HUES48 (cell line): Measurements from ENCODE around the gene SAP30L.

Experiments used
- H3K27ac ChIP-seq: one replicate; pipeline ENCODE4 v1.7.0; 2013; ENCODE audit warnings: low read depth, low read length, inconsistent platforms
- H3K27me3 ChIP-seq: 2 replicates; pipeline ENCODE4 v1.6.1; 2013; ENCODE audit warnings: mild to moderate bottlenecking, low read length; ENCODE audit not compliant: control insufficient read depth, insufficient read depth
- H3K36me3 ChIP-seq: 2 replicates; pipeline ENCODE4 v1.6.1; 2013; ENCODE audit warnings: low read length; ENCODE audit not compliant: control insufficient read depth, insufficient read depth
- H3K4me1 ChIP-seq: 2 replicates; pipeline ENCODE4 v1.6.1; 2013; ENCODE audit warnings: mild to moderate bottlenecking, low read length; ENCODE audit not compliant: control insufficient read depth, insufficient read depth
- H3K4me3 ChIP-seq: 2 replicates; pipeline ENCODE4 v1.5.1; 2013; ENCODE audit warnings: mild to moderate bottlenecking, low read depth, low read length
- H3K9ac ChIP-seq: 2 replicates; pipeline ENCODE4 v1.6.1; 2013; ENCODE audit warnings: mild to moderate bottlenecking, low read depth, low read length, moderate library complexity
- H3K9me3 ChIP-seq: 2 replicates; pipeline ENCODE4 v1.6.1; 2013; ENCODE audit warnings: low read length; ENCODE audit not compliant: control insufficient read depth, insufficient read depth

Gene SAP30L

GRCh38 chr5:154474396-154475334 is 28.9 kb downstream of the SAP30L start:
- Histone ChIP-seq H3K9me3 (no peaks in the 10 kb centered on the region), H3K9ac (no peak overlapping the region), H3K4me3 (no peak overlapping the region), H3K27ac (no peak overlapping the region), H3K36me3 (no peaks in the 10 kb centered on the region), H3K27me3 (peaks cover 100% of the 10 kb centered on the region), H3K4me1 (peaks cover 36% of the 10 kb centered on the region; the same call in 1 of the 2 replicates)

- H3K4me3 ChIP-seq = peak overlapping the region; percentile 60
- no peak overlapping the region for H3K27ac ChIP-seq
- no peaks in the 10 kb centered on the region for H3K9me3 ChIP-seq
- peaks cover 47% of the 10 kb centered on the region for H3K4me1 ChIP-seq
- H3K9ac ChIP-seq = no peak overlapping the region
- H3K27me3 ChIP-seq = peaks cover 100% of the 10 kb centered on the region
- H3K36me3 ChIP-seq = no peaks in the 10 kb centered on the region
Measured at GRCh38 chr5:154475591-154476353, 30.0 kb downstream of the SAP30L start.

GRCh38 chr5:154476354-154477205 is 30.8 kb downstream of the SAP30L start:
- no peak overlapping the region for H3K27ac ChIP-seq
- H3K27me3 ChIP-seq = peaks cover 100% of the 10 kb centered on the region
- no peaks in the 10 kb centered on the region for H3K9me3 ChIP-seq
- no peak overlapping the region for H3K9ac ChIP-seq
- H3K4me1 ChIP-seq = peaks cover 55% of the 10 kb centered on the region
- no peaks in the 10 kb centered on the region for H3K36me3 ChIP-seq
- peak overlapping the region; percentile 60; the same call in 1 of the 2 replicates for H3K4me3 ChIP-seq

GRCh38 chr5:154477382-154478223 is 31.8 kb downstream of the SAP30L start:
- Histone ChIP-seq H3K36me3 (no peaks in the 10 kb centered on the region), H3K9me3 (no peaks in the 10 kb centered on the region), H3K27ac (no peak overlapping the region), H3K4me1 (peaks cover 63% of the 10 kb centered on the region), H3K4me3 (peak overlapping the region; percentile 60), H3K27me3 (peaks cover 100% of the 10 kb centered on the region), H3K9ac (no peak overlapping the region)

- Histone ChIP-seq H3K9me3 (no peaks in the 10 kb centered on the region), H3K36me3 (no peaks in the 10 kb centered on the region), H3K9ac (no peak within 1 kb of the TSS), H3K4me1 (peaks cover 63% of the 10 kb centered on the region), H3K27me3 (peaks cover 100% of the 10 kb centered on the region), H3K27ac (no peak within 1 kb of the TSS), H3K4me3 (peak within 1 kb of the TSS; percentile 60)
Measured at GRCh38 chr5:154478224-154478565, 32.4 kb downstream of the SAP30L start, which contains the start of gene HAND1. Gene HAND1, minus strand, starts transcription at chr5:154478227. Its CDS starts 219 bp downstream, at chr5:154478008.

- no peaks in the 10 kb centered on the region for H3K36me3 ChIP-seq
- no peak overlapping the region for H3K27ac ChIP-seq
- H3K27me3 ChIP-seq = peaks cover 100% of the 10 kb centered on the region
- H3K9me3 ChIP-seq = no peaks in the 10 kb centered on the region
- no peak overlapping the region for H3K9ac ChIP-seq
- peaks cover 64% of the 10 kb centered on the region for H3K4me1 ChIP-seq
- H3K4me3 ChIP-seq = peak overlapping the region; percentile 37; the same call in 1 of the 2 replicates
Measured at GRCh38 chr5:154478752-154479159, 33.0 kb downstream of the SAP30L start.

GRCh38 chr5:154479160-154479943 is 33.6 kb downstream of the SAP30L start:
- no peaks in the 10 kb centered on the region for H3K36me3 ChIP-seq
- H3K4me1 ChIP-seq = peaks cover 70% of the 10 kb centered on the region
- H3K27me3 ChIP-seq = peaks cover 100% of the 10 kb centered on the region
- peak overlapping the region; percentile 37 for H3K4me3 ChIP-seq
- no peak overlapping the region for H3K9ac ChIP-seq
- H3K9me3 ChIP-seq = no peaks in the 10 kb centered on the region
- no peak overlapping the region for H3K27ac ChIP-seq

GRCh38 chr5:154479944-154480750 is 34.4 kb downstream of the SAP30L start:
- Histone ChIP-seq H3K4me3 (peak overlapping the region; percentile 37), H3K27ac (no peak overlapping the region), H3K27me3 (peaks cover 100% of the 10 kb centered on the region), H3K36me3 (no peaks in the 10 kb centered on the region), H3K9me3 (no peaks in the 10 kb centered on the region), H3K9ac (no peak overlapping the region), H3K4me1 (peaks cover 76% of the 10 kb centered on the region)

- Histone ChIP-seq H3K9me3 (no peaks in the 10 kb centered on the region), H3K9ac (no peak overlapping the region), H3K4me1 (peaks cover 78% of the 10 kb centered on the region), H3K4me3 (no peak overlapping the region), H3K27me3 (peaks cover 100% of the 10 kb centered on the region), H3K36me3 (no peaks in the 10 kb centered on the region), H3K27ac (no peak overlapping the region)
Measured at GRCh38 chr5:154480847-154481246, 35.0 kb downstream of the SAP30L start.
